ENCODE data around the gene ESRRA.

DNA sequence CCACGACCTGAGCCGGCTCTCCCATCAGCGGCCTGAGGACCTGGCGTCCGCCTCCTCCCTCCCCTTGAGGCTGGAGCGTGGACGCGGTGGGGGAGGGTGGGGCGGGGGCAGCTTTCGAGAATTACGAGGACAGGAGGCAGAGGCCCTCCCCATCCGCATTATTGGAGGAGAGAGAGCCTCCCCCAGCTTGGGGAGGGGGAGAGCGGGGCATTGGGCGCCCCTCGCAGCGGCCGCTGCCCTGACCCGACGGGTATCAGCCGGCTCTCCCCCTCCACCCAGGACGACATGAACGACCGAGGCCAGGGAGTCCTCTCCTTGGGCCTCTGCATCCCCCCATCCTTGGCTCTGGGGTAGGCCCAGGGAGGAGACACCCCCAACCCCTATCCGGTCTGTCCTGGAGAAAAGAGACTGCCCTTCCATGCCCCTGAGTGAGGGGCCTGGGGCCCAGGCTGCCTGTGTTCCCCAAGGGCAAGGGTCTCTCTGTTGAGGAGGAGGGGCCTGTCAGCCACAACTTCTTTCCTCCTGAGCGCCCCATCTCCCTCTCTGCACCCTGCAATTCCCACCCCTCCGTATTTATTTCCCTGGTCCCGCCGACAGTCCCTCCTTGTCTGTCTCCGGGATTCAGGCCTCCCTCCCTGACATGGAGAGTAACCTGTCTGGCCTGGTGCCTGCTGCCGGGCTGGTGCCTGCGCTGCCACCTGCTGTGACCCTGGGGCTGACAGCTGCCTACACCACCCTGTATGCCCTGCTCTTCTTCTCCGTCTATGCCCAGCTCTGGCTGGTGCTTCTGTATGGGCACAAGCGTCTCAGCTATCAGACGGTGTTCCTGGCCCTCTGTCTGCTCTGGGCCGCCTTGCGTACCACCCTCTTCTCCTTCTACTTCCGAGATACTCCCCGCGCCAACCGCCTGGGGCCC is 19.2 kb upstream of the ESRRA start:
- no peak for TF ChIP-seq POLR2A (IDR thresholded peaks at IDR 0.05)
- TF ChIP-seq, protein P1, sequence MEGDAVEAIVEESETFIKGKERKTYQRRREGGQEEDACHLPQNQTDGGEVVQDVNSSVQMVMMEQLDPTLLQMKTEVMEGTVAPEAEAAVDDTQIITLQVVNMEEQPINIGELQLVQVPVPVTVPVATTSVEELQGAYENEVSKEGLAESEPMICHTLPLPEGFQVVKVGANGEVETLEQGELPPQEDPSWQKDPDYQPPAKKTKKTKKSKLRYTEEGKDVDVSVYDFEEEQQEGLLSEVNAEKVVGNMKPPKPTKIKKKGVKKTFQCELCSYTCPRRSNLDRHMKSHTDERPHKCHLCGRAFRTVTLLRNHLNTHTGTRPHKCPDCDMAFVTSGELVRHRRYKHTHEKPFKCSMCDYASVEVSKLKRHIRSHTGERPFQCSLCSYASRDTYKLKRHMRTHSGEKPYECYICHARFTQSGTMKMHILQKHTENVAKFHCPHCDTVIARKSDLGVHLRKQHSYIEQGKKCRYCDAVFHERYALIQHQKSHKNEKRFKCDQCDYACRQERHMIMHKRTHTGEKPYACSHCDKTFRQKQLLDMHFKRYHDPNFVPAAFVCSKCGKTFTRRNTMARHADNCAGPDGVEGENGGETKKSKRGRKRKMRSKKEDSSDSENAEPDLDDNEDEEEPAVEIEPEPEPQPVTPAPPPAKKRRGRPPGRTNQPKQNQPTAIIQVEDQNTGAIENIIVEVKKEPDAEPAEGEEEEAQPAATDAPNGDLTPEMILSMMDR (IDR thresholded peaks at IDR 0.05) = peak in 1 of 4 donors; percentile 20
